ENCODE measurements around the gene CECR2. TPM values are rescaled to one million over a fixed set of nuclear protein-coding genes. Genes with fewer than 3 reads are reported as not detected.
"Not testable (repeated sequence)": the region's sequence is repeated elsewhere in the genome, so short reads cannot be mapped to it uniquely, and the experiment has no call there.

CECR2 gene
- total and polyA plus RNA-seq, 2 experiments from 2014 or later, result 0.10 TPM; not detected in 1

DNA sequence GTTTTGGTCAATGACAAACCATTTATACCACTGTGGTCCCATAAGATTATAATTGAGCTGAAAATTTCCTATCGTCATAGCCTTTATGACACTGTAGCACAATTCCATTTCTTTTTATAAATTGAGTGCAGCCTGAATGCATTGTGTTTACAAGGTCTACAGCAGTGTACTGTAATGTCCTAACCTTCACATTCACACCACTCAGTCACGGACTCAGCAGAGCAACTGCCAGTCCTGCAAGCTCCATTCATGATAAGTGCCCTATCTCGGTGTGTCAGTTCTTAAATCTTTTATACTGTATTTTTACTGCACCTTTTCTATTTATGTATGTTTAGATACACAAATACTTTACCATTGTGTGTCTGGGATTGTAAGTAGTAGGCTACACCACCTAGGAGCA lies 138.8 kb downstream of the CECR2 start:
- Histone ChIP-seq H3K9me2 (ENCODE audit: insufficient read depth) (no peaks in the 10 kb centered on the region), H3K9me3 (ENCODE audit: low read depth) (no peaks in the 10 kb centered on the region), H3K27me3 (replicated peaks; ENCODE audit: insufficient read depth) (peaks cover 25% of the 10 kb centered on the region), H3K4me1 (ENCODE audit: insufficient read depth) (no peaks in the 10 kb centered on the region), H2AFZ (no peak overlapping the region), H4K20me1 (ENCODE audit: insufficient read depth) (no peaks in the 10 kb centered on the region), H3F3A (ENCODE audit: insufficient read depth) (no peaks in the 10 kb centered on the region), H3K4me3 (no peak overlapping the region), H3K27ac (no peak overlapping the region), H3K4me2 (ENCODE audit: unreplicated experiment) (no peak overlapping the region), H3K36me3 (ENCODE audit: low read depth) (no peaks in the 10 kb centered on the region), H3K79me2 (ENCODE audit: insufficient read depth) (no peaks in the 10 kb centered on the region), H3K9ac (no peak overlapping the region)
- DNase-seq, result no peak
- 53 to 71% methylated on average over 3 of the region's 3 CpGs for WGBS, 2 experiments (ENCODE audit: low coverage in 1 of 2, low lambda C conversion rate in 2 of 2, missing lambda C conversion rate in 2 of 2)
- TF ChIP-seq EZH2 (IDR thresholded peaks at IDR 0.05; ENCODE audit: insufficient read depth, poor library complexity, severe bottlenecking), result no peak
- no peak for TF ChIP-seq EZH2phosphoT487 (IDR thresholded peaks at IDR 0.05; ENCODE audit: insufficient read depth, low read depth)
- in situ Hi-C loops (cut with MboI), result loop anchor here (10.0 to 25.0 kb wide), 4 partner anchors 333 to 746 kb away; no protein-coding TSS in a partner anchor

DNA sequence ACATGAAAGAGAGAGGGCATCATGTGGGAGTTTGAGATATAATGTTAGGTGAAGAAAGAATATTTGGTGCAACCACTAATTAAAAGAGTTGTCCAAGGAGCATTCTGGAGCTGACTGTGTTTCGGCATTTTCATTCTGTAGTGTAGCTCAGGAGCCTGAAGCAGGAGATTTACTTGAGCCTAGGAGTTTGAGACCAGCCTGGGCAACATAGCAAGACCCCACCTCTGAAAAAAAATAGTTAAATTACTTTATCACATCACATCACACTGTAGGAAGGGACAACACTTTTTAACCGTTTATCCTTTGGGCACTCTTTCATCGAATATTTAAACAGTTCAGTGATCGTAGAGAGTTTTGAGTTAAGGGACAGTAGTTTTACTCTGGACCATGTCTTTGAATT lies 143.7 kb downstream of the CECR2 start:
- no peaks in the 10 kb centered on the region for H3K9me3 ChIP-seq (ENCODE audit: low read depth)
- in situ Hi-C loops (cut with MboI), result loop anchor here (25.0 kb wide), 1 partner anchor 751 kb away; no protein-coding TSS in a partner anchor
- 48 to 52% methylated on average over 4 of the region's 4 CpGs for WGBS, 2 experiments (ENCODE audit: low coverage in 1 of 2, low lambda C conversion rate in 2 of 2, missing lambda C conversion rate in 2 of 2)
- H3K4me1 ChIP-seq (ENCODE audit: insufficient read depth), result no peaks in the 10 kb centered on the region
- TF ChIP-seq EZH2 (IDR thresholded peaks at IDR 0.05; ENCODE audit: insufficient read depth, poor library complexity, severe bottlenecking) (no peak), EZH2phosphoT487 (IDR thresholded peaks at IDR 0.05; ENCODE audit: insufficient read depth, low read depth) (no peak)
- no peak overlapping the region for H2AFZ ChIP-seq
- H3K36me3 ChIP-seq (ENCODE audit: low read depth), result no peaks in the 10 kb centered on the region
- H3K27me3 ChIP-seq (replicated peaks; ENCODE audit: insufficient read depth), result peaks cover 19% of the 10 kb centered on the region
- H3K79me2 ChIP-seq (ENCODE audit: insufficient read depth), result no peaks in the 10 kb centered on the region
- no peak overlapping the region for H3K9ac ChIP-seq
- no peak overlapping the region for H3K27ac ChIP-seq
- no peaks in the 10 kb centered on the region for H3K9me2 ChIP-seq (ENCODE audit: insufficient read depth)
- no peak overlapping the region for H3K4me2 ChIP-seq (ENCODE audit: unreplicated experiment)
- DNase-seq, result no peak
- H3K4me3 ChIP-seq, result no peak overlapping the region
- no peaks in the 10 kb centered on the region for H3F3A ChIP-seq (ENCODE audit: insufficient read depth)
- no peaks in the 10 kb centered on the region for H4K20me1 ChIP-seq (ENCODE audit: insufficient read depth)

DNA sequence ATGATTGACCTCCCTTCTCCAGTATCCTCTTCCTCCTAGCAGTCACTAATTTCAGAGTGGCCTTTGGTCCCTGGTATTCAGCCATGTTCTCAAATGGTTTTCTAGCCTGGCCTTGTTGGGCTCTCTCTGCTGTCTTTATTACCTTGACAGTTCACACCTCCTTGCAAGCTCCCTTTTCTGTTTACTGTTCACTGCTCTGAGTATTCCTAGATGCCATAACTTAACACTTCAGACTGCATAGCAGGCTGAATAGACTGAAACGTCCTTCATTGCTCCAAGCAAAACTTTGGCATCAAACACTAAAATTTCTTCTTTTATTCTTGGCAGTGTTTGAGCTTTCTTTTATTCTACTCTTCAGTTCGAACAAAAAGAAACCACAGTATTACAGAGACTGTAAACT lies 144.4 kb downstream of the CECR2 start:
- no peak overlapping the region for H3K4me3 ChIP-seq
- DNase-seq, result no peak
- H3K4me2 ChIP-seq (ENCODE audit: unreplicated experiment), result no peak overlapping the region
- no peak overlapping the region for H3K27ac ChIP-seq
- H4K20me1 ChIP-seq (ENCODE audit: insufficient read depth), result no peaks in the 10 kb centered on the region
- no peaks in the 10 kb centered on the region for H3K36me3 ChIP-seq (ENCODE audit: low read depth)
- WGBS, 2 experiments (ENCODE audit: low coverage in 1 of 2, low lambda C conversion rate in 2 of 2, missing lambda C conversion rate in 2 of 2), result 4 to 7% methylated on average over 2 of the region's 2 CpGs
- in situ Hi-C loops (cut with MboI), result loop anchor here (25.0 kb wide), 1 partner anchor 751 kb away; no protein-coding TSS in a partner anchor
- H3K9ac ChIP-seq, result no peak overlapping the region
- no peaks in the 10 kb centered on the region for H3K4me1 ChIP-seq (ENCODE audit: insufficient read depth)
- H3K79me2 ChIP-seq (ENCODE audit: insufficient read depth), result no peaks in the 10 kb centered on the region
- TF ChIP-seq EZH2phosphoT487 (IDR thresholded peaks at IDR 0.05; ENCODE audit: insufficient read depth, low read depth) (no peak), EZH2 (IDR thresholded peaks at IDR 0.05; ENCODE audit: insufficient read depth, poor library complexity, severe bottlenecking) (no peak)
- no peaks in the 10 kb centered on the region for H3K9me2 ChIP-seq (ENCODE audit: insufficient read depth)
- peaks cover 14% of the 10 kb centered on the region for H3K27me3 ChIP-seq (replicated peaks; ENCODE audit: insufficient read depth)
- no peak overlapping the region for H2AFZ ChIP-seq
- no peaks in the 10 kb centered on the region for H3F3A ChIP-seq (ENCODE audit: insufficient read depth)
- H3K9me3 ChIP-seq (ENCODE audit: low read depth), result no peaks in the 10 kb centered on the region

DNA sequence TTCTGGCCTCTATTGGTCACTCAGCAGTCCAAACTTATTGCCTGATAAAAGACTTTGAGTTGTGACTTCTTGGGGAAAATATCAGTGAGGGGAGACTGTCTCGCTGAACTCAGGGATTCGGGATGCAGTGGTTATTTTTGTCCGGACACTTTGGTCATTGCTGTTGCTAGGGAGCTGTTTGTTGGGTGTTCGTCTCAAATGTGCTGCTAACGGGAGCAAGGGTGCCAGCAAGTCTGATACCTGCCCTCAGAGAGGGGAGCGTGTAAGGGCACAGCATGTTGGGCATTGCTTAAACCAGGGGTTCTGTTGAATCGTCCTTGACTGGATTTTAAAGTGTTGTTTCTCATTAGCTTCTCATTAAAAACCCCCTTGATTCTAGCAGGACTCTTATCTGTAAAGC lies 144.8 kb downstream of the CECR2 start:
- Histone ChIP-seq H3F3A (ENCODE audit: insufficient read depth) (no peaks in the 10 kb centered on the region), H3K36me3 (ENCODE audit: low read depth) (no peaks in the 10 kb centered on the region), H3K27ac (no peak overlapping the region), H3K27me3 (replicated peaks; ENCODE audit: insufficient read depth) (peaks cover 14% of the 10 kb centered on the region), H3K79me2 (ENCODE audit: insufficient read depth) (no peaks in the 10 kb centered on the region), H3K9me3 (ENCODE audit: low read depth) (no peaks in the 10 kb centered on the region), H3K9me2 (ENCODE audit: insufficient read depth) (no peaks in the 10 kb centered on the region), H3K4me1 (ENCODE audit: insufficient read depth) (no peaks in the 10 kb centered on the region), H2AFZ (no peak overlapping the region), H3K4me2 (ENCODE audit: unreplicated experiment) (no peak overlapping the region), H4K20me1 (ENCODE audit: insufficient read depth) (no peaks in the 10 kb centered on the region), H3K4me3 (no peak overlapping the region), H3K9ac (no peak overlapping the region)
- in situ Hi-C loops (cut with MboI), result loop anchor here (25.0 kb wide), 1 partner anchor 752 kb away; no protein-coding TSS in a partner anchor
- 48 to 50% methylated on average over 7 of the region's 7 CpGs for WGBS, 2 experiments (ENCODE audit: low coverage in 1 of 2, low lambda C conversion rate in 2 of 2, missing lambda C conversion rate in 2 of 2)
- no peak for TF ChIP-seq EZH2phosphoT487 (IDR thresholded peaks at IDR 0.05; ENCODE audit: insufficient read depth, low read depth)
- no peak for DNase-seq

DNA sequence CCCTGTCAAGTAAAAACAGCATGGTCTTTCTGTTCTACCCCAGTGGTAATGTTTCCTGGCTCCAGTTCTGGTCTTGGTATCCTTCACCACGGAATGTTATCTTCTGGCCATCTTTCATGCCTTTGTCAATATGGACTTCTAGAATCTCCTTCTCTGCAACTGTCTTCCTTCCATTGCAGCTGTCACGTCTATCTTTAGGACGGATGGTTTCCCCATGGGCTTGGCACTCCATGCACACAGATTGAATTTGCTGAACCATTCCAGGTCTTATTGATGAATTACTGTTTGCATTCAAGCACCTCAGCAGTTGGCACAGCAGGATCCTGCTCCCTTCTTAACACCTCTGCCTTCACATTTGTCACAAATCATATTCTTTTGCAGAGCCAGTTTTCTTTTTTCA lies 149.1 kb downstream of the CECR2 start:
- DNase-seq, result no peak
- Histone ChIP-seq H3K36me3 (ENCODE audit: low read depth) (no peaks in the 10 kb centered on the region), H4K20me1 (ENCODE audit: insufficient read depth) (no peaks in the 10 kb centered on the region), H3K4me3 (no peak overlapping the region), H3K4me2 (ENCODE audit: unreplicated experiment) (no peak overlapping the region), H3K27ac (no peak overlapping the region), H3K9me3 (ENCODE audit: low read depth) (no peaks in the 10 kb centered on the region), H3K9ac (no peak overlapping the region), H3F3A (ENCODE audit: insufficient read depth) (no peaks in the 10 kb centered on the region), H2AFZ (no peak overlapping the region), H3K4me1 (ENCODE audit: insufficient read depth) (no peaks in the 10 kb centered on the region), H3K79me2 (ENCODE audit: insufficient read depth) (no peaks in the 10 kb centered on the region), H3K27me3 (replicated peaks; ENCODE audit: insufficient read depth) (no peaks in the 10 kb centered on the region; the same call in 1 of the 2 replicates), H3K9me2 (ENCODE audit: insufficient read depth) (no peaks in the 10 kb centered on the region)
- in situ Hi-C loops (cut with MboI), result loop anchor here (25.0 kb wide), 1 partner anchor 756 kb away; no protein-coding TSS in a partner anchor
- TF ChIP-seq EZH2phosphoT487 (IDR thresholded peaks at IDR 0.05; ENCODE audit: insufficient read depth, low read depth) (no peak), EZH2 (IDR thresholded peaks at IDR 0.05; ENCODE audit: insufficient read depth, poor library complexity, severe bottlenecking) (no peak)
- 21 to 26% methylated on average over 3 of the region's 3 CpGs for WGBS, 2 experiments (ENCODE audit: low coverage in 1 of 2, low lambda C conversion rate in 2 of 2, missing lambda C conversion rate in 2 of 2)

DNA sequence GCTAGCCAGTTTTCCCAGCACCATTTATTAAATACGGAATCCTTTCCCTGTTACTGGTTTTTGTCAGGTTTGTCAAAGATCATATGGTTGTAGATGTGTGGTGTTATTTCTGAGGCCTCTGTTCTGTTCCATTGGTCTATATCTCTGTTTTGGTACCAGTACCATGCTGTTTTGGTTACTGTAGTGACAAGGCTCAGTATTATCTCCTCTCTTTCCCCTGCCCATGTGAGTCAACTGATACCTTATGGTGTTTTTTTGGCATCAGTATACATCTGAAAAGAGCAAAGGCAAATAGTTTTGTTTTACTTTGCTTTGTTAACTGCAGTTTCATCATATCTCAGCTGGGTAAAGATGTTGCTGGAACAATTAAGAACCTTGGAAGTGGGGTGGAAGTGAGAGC lies 152.7 kb downstream of the CECR2 start:
- H4K20me1 ChIP-seq (ENCODE audit: insufficient read depth); H3K9me3 ChIP-seq (ENCODE audit: low read depth); H3K4me3 ChIP-seq; H3K4me2 ChIP-seq (ENCODE audit: unreplicated experiment); H3K27me3 ChIP-seq (replicated peaks; ENCODE audit: insufficient read depth); H3K9ac ChIP-seq; H3K9me2 ChIP-seq (ENCODE audit: insufficient read depth); DNase-seq; H3F3A ChIP-seq (ENCODE audit: insufficient read depth); H3K27ac ChIP-seq; H3K79me2 ChIP-seq (ENCODE audit: insufficient read depth); H2AFZ ChIP-seq; H3K36me3 ChIP-seq (ENCODE audit: low read depth); H3K4me1 ChIP-seq (ENCODE audit: insufficient read depth): not testable (repeated sequence)
- in situ Hi-C loops (cut with MboI), result loop anchor here (25.0 kb wide), 1 partner anchor 760 kb away; no protein-coding TSS in a partner anchor
- 23 to 29% methylated on average over 1 of the region's 1 CpG for WGBS, 2 experiments (ENCODE audit: low coverage in 1 of 2, low lambda C conversion rate in 2 of 2, missing lambda C conversion rate in 2 of 2)

Measured in GM23248 (cell line).